Measurements from ENCODE around the gene ACADVL.
"Not testable (repeated sequence)": the region's sequence is repeated elsewhere in the genome, so short reads cannot be mapped to it uniquely, and the experiment has no call there.

ACADVL gene

DNA sequence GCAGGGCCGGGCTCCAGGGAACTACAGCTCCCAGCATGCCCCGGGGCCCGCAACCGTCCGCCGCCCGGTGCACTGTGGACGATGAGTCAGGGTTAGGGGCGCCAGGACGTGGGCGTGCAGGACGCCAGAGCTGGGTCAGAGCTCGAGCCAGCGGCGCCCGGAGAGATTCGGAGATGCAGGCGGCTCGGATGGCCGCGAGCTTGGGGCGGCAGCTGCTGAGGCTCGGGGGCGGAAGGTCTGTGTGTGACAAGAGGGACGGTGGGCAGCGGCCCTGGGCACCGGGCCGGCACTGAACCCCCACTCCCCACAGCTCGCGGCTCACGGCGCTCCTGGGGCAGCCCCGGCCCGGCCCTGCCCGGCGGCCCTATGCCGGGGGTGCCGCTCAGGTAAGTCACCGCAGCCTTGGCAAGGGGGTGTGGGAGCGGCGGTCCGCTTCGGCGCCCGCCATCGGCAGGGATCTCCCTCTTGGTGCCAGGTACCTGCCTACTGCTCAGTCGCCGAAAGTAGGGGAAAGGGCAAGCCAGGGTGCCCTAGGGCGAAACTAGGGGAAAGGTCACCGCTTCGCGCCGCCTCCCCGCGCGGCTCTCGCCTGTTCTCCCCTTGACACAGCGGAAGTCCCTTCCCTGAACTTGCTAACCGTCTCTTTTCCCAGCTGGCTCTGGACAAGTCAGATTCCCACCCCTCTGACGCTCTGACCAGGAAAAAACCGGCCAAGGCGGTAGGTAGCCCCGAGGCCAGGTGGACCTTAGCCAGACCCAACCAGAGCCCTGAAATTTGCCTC is at the start of gene ACADVL, which contains the start of gene DLG4:
Gene ACADVL, plus strand, starts transcription at position 127 of the 781 bp plus-strand sequence. Its CDS starts 47 bp downstream, at position 174.
Gene DLG4, minus strand, starts transcription at position 25 of the 781 bp plus-strand sequence.
- H3K4me3 Mint-ChIP-seq: peak within 1 kb of the TSS; percentile 92
- no peaks in the 10 kb centered on the region for H3K27me3 Mint-ChIP-seq
- H3K27ac Mint-ChIP-seq: peak within 1 kb of the TSS; percentile 92
- H3K9me3 Mint-ChIP-seq: no peaks in the 10 kb centered on the region
- peaks cover 4% of the 10 kb centered on the region for H3K36me3 Mint-ChIP-seq
- peaks cover 57% of the 10 kb centered on the region for H3K4me1 Mint-ChIP-seq

DNA sequence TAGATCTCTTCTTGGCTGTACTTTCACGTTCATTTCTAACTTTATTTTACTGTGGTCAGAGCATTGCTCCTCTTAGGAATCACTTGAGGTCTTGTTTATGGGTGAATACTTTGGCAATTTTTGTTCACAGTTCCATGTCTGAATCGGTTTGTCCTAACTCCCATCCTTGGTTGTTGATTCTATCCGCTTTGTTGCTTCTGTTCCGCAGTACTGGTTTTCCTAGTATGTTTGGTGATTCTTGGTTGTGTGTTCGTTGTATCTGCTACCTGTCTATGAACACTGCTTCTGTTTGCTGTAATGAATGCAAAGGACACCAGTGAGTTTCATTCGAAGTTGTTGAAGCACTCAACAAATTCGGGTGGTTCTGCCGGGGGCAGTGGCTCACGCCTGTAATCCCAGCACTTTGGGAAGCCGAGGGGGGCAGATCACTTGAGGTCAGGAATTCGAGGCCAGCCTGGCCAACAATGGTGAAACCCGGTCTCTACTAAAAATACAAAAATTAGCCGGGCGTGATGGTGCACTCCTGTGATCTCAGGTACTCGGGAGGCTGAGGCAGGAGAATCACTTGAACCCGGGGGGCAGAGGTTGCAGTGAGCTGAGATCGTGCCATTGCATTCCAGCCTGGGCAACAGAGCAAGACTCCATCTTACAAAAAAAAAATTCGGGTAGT is 47.1 kb upstream of the ACADVL start:
- not testable (repeated sequence) for H3K36me3 Mint-ChIP-seq, H3K27me3 Mint-ChIP-seq, H3K4me1 Mint-ChIP-seq, H3K27ac Mint-ChIP-seq, H3K9me3 Mint-ChIP-seq, H3K4me3 Mint-ChIP-seq

DNA sequence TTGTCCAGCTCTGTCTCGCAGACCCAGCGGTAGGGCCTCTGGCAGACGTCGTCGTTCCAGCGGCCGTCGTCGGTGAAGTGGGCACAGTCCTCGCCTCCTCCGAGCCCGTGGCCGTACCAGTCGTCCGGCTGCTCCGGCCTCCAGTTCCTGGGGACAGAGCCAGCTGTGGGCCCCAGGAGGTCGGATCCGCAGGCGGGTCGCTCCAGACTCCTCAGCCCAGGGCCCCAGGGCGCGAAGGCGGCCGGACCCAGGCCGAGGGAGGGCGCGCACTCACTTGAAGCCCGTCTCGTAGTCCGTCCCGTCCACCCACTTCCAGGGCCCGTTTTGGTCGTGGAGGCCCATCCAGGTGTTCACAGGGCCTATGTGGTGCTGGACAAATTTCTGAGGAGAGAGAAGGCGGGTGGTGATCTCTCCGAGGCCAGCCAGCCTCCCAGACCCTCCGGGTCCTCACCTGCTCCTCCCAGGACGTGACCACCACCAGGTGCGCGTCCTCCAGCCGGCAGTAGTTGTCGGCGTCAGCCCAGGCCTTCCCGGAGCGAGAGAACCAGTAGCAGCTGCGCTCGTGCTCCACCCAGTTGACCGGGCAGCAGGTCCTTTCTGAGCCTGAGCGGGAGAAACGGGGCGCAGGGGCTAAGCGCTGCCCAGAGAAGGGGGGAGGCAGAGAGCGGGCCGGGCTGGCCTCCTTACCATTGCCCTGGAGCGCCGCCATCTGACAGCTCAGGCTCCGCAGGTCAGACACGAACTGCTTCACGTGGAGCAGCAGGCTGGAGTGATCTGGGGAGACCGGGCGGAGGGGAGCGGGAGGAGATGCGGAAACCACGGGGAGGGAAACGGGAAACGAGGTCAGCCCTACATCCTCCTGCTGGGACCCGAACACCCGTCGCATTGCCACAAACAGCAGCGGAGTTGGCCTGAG is 45.8 kb upstream of the ACADVL start:
- H3K27ac Mint-ChIP-seq: no peak overlapping the region
- no peaks in the 10 kb centered on the region for H3K9me3 Mint-ChIP-seq
- H3K27me3 Mint-ChIP-seq: no peaks in the 10 kb centered on the region
- H3K4me3 Mint-ChIP-seq: peak overlapping the region; percentile 23
- H3K36me3 Mint-ChIP-seq: no peaks in the 10 kb centered on the region
- H3K4me1 Mint-ChIP-seq: peaks cover 11% of the 10 kb centered on the region

DNA sequence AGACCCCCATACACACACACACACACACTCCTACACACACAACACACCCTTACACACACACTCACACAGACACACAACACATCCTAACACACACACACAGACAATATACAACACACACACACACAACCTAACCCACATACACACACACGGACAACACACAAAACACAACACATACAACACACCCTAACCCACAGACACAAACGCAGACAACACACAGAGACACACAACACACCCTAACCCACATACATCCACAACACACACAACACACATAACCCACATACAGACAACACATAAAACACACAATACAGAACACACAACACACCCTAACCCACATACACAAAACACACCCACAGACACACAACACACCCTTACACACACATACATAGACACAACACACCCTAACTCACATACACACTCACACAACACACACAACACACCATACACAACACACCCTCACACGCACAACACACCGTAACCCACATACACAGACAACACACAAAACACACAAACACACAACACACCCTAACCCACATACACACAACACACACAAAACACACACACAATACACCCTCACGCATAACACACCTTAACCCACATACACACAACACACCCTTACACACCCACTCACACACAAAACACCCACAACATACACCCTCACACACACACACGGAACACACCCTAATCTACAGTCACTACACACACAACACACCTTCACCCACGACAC is 45.0 kb upstream of the ACADVL start:
- H3K27ac Mint-ChIP-seq: no peak overlapping the region
- H3K4me3 Mint-ChIP-seq: no peak overlapping the region
- no peaks in the 10 kb centered on the region for H3K27me3 Mint-ChIP-seq
- no peaks in the 10 kb centered on the region for H3K9me3 Mint-ChIP-seq
- peaks cover 11% of the 10 kb centered on the region for H3K4me1 Mint-ChIP-seq
- no peaks in the 10 kb centered on the region for H3K36me3 Mint-ChIP-seq

DNA sequence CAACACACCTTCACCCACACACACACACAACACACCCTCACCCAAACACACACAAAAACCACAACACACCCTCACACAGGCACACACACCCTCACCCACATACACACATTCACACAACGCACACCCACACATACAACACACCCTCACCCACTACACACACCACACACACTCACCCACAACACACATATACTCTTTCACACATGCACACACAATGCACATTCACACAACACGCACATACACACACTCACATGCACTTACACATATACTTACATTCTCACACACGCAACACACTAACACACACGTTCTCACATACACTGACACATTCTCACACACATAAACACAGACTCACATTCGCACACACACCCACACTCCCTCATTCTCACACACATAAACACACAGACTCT is 44.4 kb upstream of the ACADVL start:
- H3K36me3 Mint-ChIP-seq: no peaks in the 10 kb centered on the region
- H3K27me3 Mint-ChIP-seq: no peaks in the 10 kb centered on the region
- H3K27ac Mint-ChIP-seq: no peak overlapping the region
- no peaks in the 10 kb centered on the region for H3K9me3 Mint-ChIP-seq
- no peak overlapping the region for H3K4me3 Mint-ChIP-seq
- peaks cover 11% of the 10 kb centered on the region for H3K4me1 Mint-ChIP-seq

DNA sequence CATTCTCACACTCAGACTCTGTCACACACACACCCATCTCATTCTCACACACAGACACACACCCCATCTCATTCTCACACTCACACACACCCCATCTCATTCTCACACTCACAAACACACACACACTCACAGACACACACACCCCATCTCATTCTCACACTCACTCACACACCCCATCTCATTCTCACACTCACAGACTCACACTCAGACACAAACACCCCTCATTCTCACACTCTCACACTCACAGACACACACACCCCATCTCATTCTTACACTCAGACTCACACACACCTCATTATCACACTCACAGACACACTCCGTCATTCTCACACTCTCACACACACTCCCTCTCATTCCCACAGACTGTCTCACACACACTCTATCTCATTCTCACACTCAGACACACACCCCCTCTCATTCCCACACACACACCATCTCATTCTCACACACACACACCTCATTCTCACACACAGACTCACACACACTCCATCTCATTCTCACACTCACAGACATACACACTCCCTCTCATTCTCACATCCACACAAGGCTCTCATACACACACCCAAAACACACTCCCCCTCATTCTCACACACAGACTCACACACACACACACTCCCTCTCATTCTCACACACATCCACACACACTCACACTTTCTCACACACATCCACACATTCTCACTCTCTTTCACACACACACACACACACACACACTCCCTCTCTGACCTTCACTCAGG is 43.5 kb upstream of the ACADVL start:
- H3K27ac Mint-ChIP-seq: no peak overlapping the region
- no peaks in the 10 kb centered on the region for H3K27me3 Mint-ChIP-seq
- no peaks in the 10 kb centered on the region for H3K9me3 Mint-ChIP-seq
- no peak overlapping the region for H3K4me3 Mint-ChIP-seq
- H3K4me1 Mint-ChIP-seq: peaks cover 11% of the 10 kb centered on the region
- no peaks in the 10 kb centered on the region for H3K36me3 Mint-ChIP-seq

DNA sequence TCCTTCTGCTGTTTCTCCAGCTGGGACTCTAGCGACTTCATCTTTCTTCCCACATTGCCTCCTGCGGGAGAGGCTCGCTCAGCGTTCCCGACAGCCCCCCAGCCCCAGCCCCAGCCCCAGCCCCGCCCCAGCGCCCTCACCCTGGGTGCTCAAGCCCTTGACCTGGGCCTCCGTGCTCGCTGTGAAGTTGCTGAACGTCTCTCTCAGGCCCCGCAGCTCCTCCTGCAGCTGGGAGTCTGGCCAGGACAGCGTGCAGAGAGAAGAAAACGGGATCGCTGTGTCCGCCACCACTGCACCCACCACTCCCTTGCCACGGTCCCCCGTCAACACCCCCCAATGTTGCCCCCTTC is 42.9 kb upstream of the ACADVL start:
- H3K27me3 Mint-ChIP-seq: no peaks in the 10 kb centered on the region
- no peak overlapping the region for H3K4me3 Mint-ChIP-seq
- no peak overlapping the region for H3K27ac Mint-ChIP-seq
- peaks cover 11% of the 10 kb centered on the region for H3K4me1 Mint-ChIP-seq
- H3K9me3 Mint-ChIP-seq: no peaks in the 10 kb centered on the region
- no peaks in the 10 kb centered on the region for H3K36me3 Mint-ChIP-seq

DNA sequence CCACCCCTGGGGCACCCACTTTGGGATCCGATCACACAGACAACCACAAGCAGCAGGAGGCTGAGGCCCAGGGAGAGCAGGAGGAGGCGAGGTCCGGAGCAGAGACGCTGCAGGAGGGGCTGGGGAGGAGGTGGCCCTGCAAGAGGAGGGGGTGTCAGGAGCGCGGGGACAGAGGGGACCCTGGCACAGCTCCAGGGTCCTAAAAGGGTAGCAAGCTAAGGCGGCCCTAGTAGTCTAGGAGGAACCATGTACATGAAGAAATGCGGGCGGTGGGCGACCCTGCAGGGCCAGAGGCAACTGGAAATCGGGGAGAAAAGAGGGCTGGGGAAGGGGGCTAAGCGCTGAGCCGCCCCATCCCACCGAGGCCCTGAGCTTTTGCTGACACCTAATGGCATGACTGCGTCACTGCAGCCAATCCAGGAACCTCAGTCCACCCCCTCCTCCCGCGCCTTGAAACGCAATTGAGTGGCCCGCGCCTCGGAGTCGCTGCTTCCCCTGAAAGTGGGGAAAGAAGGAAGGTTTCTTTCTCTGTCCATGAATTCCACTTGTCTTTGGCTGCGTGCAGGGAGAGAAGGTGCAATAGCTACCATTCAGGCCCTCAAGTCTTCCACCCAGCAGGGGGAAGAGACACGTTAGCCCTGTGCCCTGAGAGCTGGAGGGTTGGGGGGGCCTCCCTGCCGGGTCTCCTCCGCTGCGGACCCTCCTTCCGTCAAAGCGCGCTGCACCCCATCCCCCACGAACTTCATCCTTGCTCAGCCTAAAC is 42.4 kb upstream of the ACADVL start:
- Mint-ChIP-seq H3K4me1 (peaks cover 11% of the 10 kb centered on the region), H3K36me3 (no peaks in the 10 kb centered on the region), H3K27ac (no peak overlapping the region), H3K4me3 (peak overlapping the region; percentile 68), H3K27me3 (no peaks in the 10 kb centered on the region), H3K9me3 (no peaks in the 10 kb centered on the region)

DNA sequence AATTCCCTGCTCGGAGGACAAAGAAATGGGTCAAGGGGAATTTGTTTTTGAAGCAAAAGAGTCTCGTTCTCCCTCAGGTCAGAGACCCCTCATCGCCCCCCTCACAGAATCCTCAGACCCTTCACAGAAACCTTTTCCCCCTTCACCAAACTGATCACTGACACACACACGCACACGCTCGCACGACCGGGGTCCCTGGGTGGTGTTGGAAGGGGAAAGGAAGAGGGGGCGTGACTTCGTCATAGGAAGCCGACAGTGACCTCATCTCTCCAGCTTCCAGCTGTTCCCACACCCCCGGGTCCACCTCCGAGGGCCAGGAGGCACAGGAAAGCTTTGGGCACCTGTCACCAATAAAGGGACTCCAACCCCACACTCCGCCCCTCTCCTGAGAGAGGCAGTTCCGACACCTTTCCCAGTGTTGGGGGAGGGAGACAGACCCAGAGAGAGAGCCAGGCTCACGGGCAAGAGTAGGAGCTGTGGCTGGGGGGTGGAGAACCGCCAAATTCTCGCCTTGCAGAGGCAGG is 41.7 kb upstream of the ACADVL start:
- peak overlapping the region; percentile 68 for H3K4me3 Mint-ChIP-seq
- no peak overlapping the region for H3K27ac Mint-ChIP-seq
- H3K4me1 Mint-ChIP-seq: peaks cover 11% of the 10 kb centered on the region
- no peaks in the 10 kb centered on the region for H3K27me3 Mint-ChIP-seq
- H3K9me3 Mint-ChIP-seq: no peaks in the 10 kb centered on the region
- no peaks in the 10 kb centered on the region for H3K36me3 Mint-ChIP-seq

DNA sequence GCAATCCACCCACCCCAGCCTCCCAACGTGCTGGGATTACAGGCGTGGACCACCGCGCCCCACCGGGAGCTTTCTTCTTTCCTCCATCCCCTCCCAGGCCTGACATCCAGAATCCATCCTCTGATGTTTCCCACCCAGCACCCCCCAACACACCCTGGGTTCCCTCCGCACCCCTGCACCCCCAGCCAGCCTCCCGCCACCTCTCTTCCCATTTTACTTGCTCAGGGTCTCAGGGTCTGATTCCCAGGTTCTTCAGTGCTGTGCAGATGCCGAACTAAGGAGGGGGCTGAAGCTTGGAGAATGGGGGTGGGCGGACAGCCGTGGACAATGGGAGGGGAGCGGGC is 40.8 kb upstream of the ACADVL start:
- Mint-ChIP-seq H3K27ac (no peak overlapping the region), H3K4me1 (peaks cover 11% of the 10 kb centered on the region), H3K9me3 (no peaks in the 10 kb centered on the region), H3K4me3 (no peak overlapping the region), H3K36me3 (no peaks in the 10 kb centered on the region), H3K27me3 (no peaks in the 10 kb centered on the region)

DNA sequence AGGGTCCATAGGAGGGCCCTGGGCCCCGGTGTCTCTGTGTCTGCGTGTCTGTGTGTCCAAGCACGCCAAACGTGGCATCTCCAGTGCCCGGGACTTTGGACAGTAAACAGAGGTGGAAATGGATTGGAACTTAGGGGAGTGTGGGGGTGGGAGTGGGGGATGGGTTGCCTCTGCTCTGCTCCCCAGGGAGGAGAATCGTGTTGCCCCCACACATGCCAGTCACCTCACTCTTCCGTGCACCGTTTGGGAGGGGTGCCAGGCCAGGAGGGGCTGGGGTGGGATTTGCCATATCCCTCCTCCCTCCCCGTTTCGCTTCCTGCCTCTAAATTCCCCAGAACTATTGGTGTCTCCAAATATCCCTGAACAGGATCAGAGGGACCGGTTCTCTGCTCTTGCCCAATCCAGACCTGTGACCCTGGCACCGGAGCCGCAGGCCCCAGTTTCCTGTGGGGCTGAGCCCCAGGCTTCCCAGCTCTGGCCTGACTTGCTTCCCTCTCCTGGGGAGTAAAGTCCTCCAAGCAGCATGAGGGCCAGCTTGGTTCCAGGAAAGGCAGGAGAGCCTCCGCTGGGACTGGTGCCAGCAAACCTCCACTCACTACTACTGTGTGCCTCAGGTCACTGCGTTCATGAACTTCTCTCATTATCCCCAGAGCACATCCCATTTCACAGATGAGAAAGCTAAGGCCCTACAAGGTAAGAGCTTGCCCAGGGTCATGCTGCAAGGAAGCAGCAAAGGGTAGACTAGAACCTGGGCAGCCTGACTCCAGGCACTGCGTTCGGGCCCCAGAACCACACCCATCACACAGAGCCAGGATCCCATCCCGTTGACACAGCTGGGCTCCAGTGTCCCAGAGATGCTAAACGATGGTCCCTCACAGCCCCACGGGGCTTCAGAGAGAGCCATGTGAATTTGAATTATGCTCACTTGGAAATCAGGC is 40.2 kb upstream of the ACADVL start, which contains the start of gene ASGR1:
Gene ASGR1, minus strand, starts transcription at position 54 of the 938 bp plus-strand sequence. CDS start 807 bp downstream, outside the sequence.
- no peaks in the 10 kb centered on the region for H3K9me3 Mint-ChIP-seq
- peaks cover 11% of the 10 kb centered on the region for H3K4me1 Mint-ChIP-seq
- peak within 1 kb of the TSS; percentile 68 for H3K4me3 Mint-ChIP-seq
- H3K27me3 Mint-ChIP-seq: no peaks in the 10 kb centered on the region
- H3K27ac Mint-ChIP-seq: no peak within 1 kb of the TSS
- no peaks in the 10 kb centered on the region for H3K36me3 Mint-ChIP-seq

DNA sequence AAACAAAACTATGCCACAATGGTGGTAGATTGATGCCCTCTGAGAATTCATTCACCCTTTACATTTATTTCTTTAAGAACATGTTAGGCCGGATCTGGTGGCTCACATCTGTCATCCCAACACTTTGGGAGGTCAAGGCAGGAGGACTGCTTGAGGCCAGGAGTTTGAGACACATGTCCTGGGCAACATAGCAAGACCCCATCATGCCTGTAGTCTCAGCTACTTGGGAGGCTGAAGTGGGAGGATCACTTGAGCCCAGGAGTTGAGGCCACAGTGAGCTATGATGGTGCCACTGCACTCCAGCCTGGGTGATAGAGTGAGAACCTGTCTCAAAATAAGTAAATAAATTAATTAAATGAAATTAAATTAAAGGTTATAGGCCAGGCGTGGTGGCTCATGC is 37.6 kb upstream of the ACADVL start:
- H3K27me3 Mint-ChIP-seq, H3K4me3 Mint-ChIP-seq, H3K27ac Mint-ChIP-seq, H3K36me3 Mint-ChIP-seq, H3K9me3 Mint-ChIP-seq: not testable (repeated sequence)
- peaks cover 16% of the 10 kb centered on the region for H3K4me1 Mint-ChIP-seq

DNA sequence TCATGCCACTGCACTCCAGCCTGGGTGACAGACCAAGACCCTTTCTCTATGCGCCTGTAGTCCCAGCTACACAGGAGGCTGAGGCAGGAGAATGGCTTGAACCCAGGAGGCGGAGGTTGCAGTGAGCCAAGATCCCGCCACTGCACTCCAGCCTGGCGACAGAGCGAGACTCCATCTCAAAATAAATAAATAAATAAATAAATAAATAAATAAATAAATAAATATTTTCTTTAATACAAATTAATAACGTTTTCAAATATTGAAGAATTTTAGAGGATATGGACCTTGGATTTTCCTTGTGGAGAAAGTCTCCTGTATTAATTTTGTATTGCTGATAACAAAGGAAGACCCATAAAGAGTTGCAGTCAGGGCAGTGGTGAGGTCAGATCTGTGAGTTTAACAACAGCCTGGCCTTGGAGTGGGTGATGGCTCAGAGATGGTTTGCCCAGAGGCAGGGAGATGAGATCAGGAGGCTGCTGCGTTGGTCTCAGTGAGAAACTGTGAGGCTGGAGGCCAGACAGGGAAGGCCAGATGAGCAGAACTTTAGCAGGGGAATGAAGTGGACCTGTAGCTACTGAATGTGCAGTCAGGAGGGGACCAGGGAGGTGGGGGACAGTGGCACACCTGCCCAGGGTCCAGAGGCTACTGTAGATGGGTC is 36.2 kb upstream of the ACADVL start:
- peaks cover 5% of the 10 kb centered on the region for H3K4me1 Mint-ChIP-seq
- no peaks in the 10 kb centered on the region for H3K36me3 Mint-ChIP-seq
- H3K4me3 Mint-ChIP-seq: no peak overlapping the region
- no peaks in the 10 kb centered on the region for H3K27me3 Mint-ChIP-seq
- H3K27ac Mint-ChIP-seq: no peak overlapping the region
- H3K9me3 Mint-ChIP-seq: no peaks in the 10 kb centered on the region
